Endothelial cell of umbilical vein (primary cell): ENCODE data around the gene IL5RA. TPM values are rescaled to one million over a fixed set of nuclear protein-coding genes. Genes with fewer than 3 reads are reported as not detected.

Experiments
- BruUV-seq: library from RNA; stranded (reverse); fragments of 400-500 nt; replicated peaks from 2 replicates; lab custom pipeline; 2021; lab: Mats Ljungman, UMichigan
- CTCF ChIA-PET: fragments of 300-600, 350-600 bp; sonication (Branson Sonifier 250); formaldehyde crosslinking; loops from one replicate; lab custom pipeline; 2021; ENCODE audit warnings: antibody characterized with exemption, inconsistent platforms; lab: Charles Lee
- POLR2A ChIA-PET: fragments of 300-600, 350-600 bp; sonication (Branson Sonifier 250); formaldehyde crosslinking; loops from one replicate; lab custom pipeline; 2021; ENCODE audit warnings: antibody characterized with exemption, inconsistent platforms; lab: Charles Lee
- DNase-seq: peaks from one replicate; pipeline ENCODE4 v3.0.0-alpha.2; 2011; ENCODE audit warnings: low read depth, low spot score
- FAIRE-seq: peaks from 2 replicates; lab custom pipeline; 2011; peaks lifted over from hg19 to GRCh38; lab: Jason Lieb, UNC
- H2AFZ ChIP-seq: 2 replicates; pipeline ENCODE4 v1.6.0; 2012; ENCODE audit warnings: low read depth, low read length, control low read depth, inconsistent platforms
- H3K27ac ChIP-seq: 2 replicates; pipeline ENCODE4 v1.5.1; 2011; ENCODE audit warnings: low read depth, mild to moderate bottlenecking, control low read depth, low read length, moderate library complexity; ENCODE audit not compliant: insufficient read depth
- H3K27me3 ChIP-seq, 2 experiments: 2 replicates each; pipeline versions ENCODE4 v1.6.0 to v1.6.1; 2011; ENCODE audit warnings: low read length in 2 of 2, mixed read lengths in 1 of 2; ENCODE audit not compliant: control insufficient read depth in 2 of 2, insufficient read depth in 2 of 2
- H3K36me3 ChIP-seq, 2 experiments: 2 replicates in 1 of 2; 3 replicates in 1 of 2; pipeline ENCODE4 v1.5.1; 2011; ENCODE audit warnings: low read length in 2 of 2, mild to moderate bottlenecking in 1 of 2, moderate library complexity in 1 of 2; ENCODE audit not compliant: control insufficient read depth in 2 of 2, insufficient read depth in 2 of 2; ENCODE audit errors: extremely low read depth in 1 of 2
- H3K4me1 ChIP-seq: 3 replicates; pipeline ENCODE4 v1.5.1; 2011; ENCODE audit warnings: mild to moderate bottlenecking, low read length; ENCODE audit not compliant: control insufficient read depth, insufficient read depth; ENCODE audit errors: extremely low read depth
- H3K4me2 ChIP-seq: 2 replicates; pipeline ENCODE4 v1.6.1; 2011; ENCODE audit warnings: low read length, control low read depth, mixed read lengths; ENCODE audit not compliant: insufficient read depth
- H3K4me3 ChIP-seq, 3 experiments: fragments of 200-600 bp in 1 of 3; sonication (generic), shearing (Covaris generic) in 1 of 3; replicated peaks in 1 of 3; 2 replicates each; pipeline ENCODE4 v1.5.1; 2011 to 2016; ENCODE audit warnings: control low read depth in 3 of 3, low read length in 3 of 3, mild to moderate bottlenecking in 2 of 3, inconsistent platforms in 1 of 3, low read depth in 1 of 3, moderate library complexity in 1 of 3; ENCODE audit not compliant: insufficient read depth in 1 of 3
- H3K79me2 ChIP-seq: 2 replicates; pipeline ENCODE4 v1.6.0; 2012; ENCODE audit warnings: low read length, inconsistent platforms; ENCODE audit not compliant: control insufficient read depth, insufficient read depth
- H3K9ac ChIP-seq: replicated peaks from 2 replicates; pipeline ENCODE3; 2011; ENCODE audit warnings: low read length, control low read depth; ENCODE audit not compliant: insufficient read depth; ENCODE audit errors: extremely low read depth
- H3K9me1 ChIP-seq: replicated peaks from 3 replicates; pipeline ENCODE4 v1.6.0; 2011; ENCODE audit warnings: mild to moderate bottlenecking, low read length; ENCODE audit not compliant: control insufficient read depth, insufficient read depth; ENCODE audit errors: extremely low read depth
- H3K9me3 ChIP-seq: replicated peaks from 2 replicates; pipeline ENCODE4 v1.5.1; 2012; ENCODE audit warnings: low read length, inconsistent platforms; ENCODE audit not compliant: control insufficient read depth, insufficient read depth
- H4K20me1 ChIP-seq: replicated peaks from 2 replicates; pipeline ENCODE3; 2011; ENCODE audit warnings: mild to moderate bottlenecking, low read length; ENCODE audit not compliant: control insufficient read depth, insufficient read depth; ENCODE audit errors: extremely low read depth
- CTCF ChIP-seq, 2 donors: IDR thresholded peaks; 1 replicate in 1 of 2; 2 replicates in 1 of 2; pipeline ENCODE4 v1.5.1; 2011; ENCODE audit warnings: low read length in 2 of 2, mild to moderate bottlenecking in 2 of 2, moderate library complexity in 2 of 2, control low read depth in 1 of 2, inconsistent platforms in 1 of 2, low read depth in 1 of 2; ENCODE audit not compliant: insufficient read depth in 1 of 2; ENCODE audit errors: extremely low read depth in 1 of 2
- EZH2 ChIP-seq: IDR thresholded peaks from 2 replicates; pipeline ENCODE4 v1.6.1; 2012; ENCODE audit warnings: borderline replicate concordance, low read depth, mild to moderate bottlenecking, moderate library complexity, low read length, inconsistent platforms; ENCODE audit not compliant: severe bottlenecking
- FOS ChIP-seq: IDR thresholded peaks from 2 replicates; pipeline ENCODE4 v1.6.1; 2011; ENCODE audit warnings: mild to moderate bottlenecking, low read length, moderate library complexity, borderline replicate concordance; ENCODE audit not compliant: insufficient read depth
- GATA2 ChIP-seq: IDR thresholded peaks from 2 replicates; pipeline ENCODE4 v1.7.0; 2011; ENCODE audit warnings: low read depth, mild to moderate bottlenecking, moderate library complexity, mixed read lengths, low read length; ENCODE audit not compliant: insufficient read length, insufficient read depth
- JUN ChIP-seq: IDR thresholded peaks from 2 replicates; pipeline ENCODE4 v1.6.1; 2011; ENCODE audit warnings: borderline replicate concordance, low read depth; ENCODE audit not compliant: insufficient read length, insufficient read depth
- MAX ChIP-seq: IDR thresholded peaks from 2 replicates; pipeline ENCODE4 v1.6.1; 2011; ENCODE audit not compliant: insufficient read depth, insufficient read length
- MYC ChIP-seq: IDR thresholded peaks from one replicate; pipeline ENCODE4 v1.6.1; 2011; ENCODE audit warnings: mild to moderate bottlenecking, low read depth, low read length
- POLR2A ChIP-seq: IDR thresholded peaks from 2 replicates; pipeline ENCODE4 v1.6.1; 2012; ENCODE audit warnings: low read depth, mild to moderate bottlenecking, control low read depth, low read length
- POLR2AphosphoS5 ChIP-seq: IDR thresholded peaks from 2 replicates; pipeline ENCODE4 v1.6.1; 2012; ENCODE audit warnings: low read depth, mild to moderate bottlenecking, control low read depth, low read length, moderate library complexity; ENCODE audit not compliant: insufficient read depth
- dilution Hi-C: fragments of 300-500 bp; cut with MboI; formaldehyde crosslinking; loops from one replicate; pipeline ENCODE4 v1.15.0; 2019; ENCODE audit warnings: low sequenced_read_pairs; ENCODE audit not compliant: extremely low pct_ligation_motif_present
- intact Hi-C: fragments of 100-400 bp; cut with micrococcal nuclease; formaldehyde crosslinking; loops from one replicate; pipeline ENCODE4 v1.10.0; 2022
- polyA plus RNA-seq, 4 experiments: library from polyadenylated mRNA; depleted of rRNA in 3 of 4; stranded (reverse) in 3 of 4; unstranded in 1 of 4; fragments of >200 nt; gene quantifications; 2 replicates each; pipeline versions ENCODE4 v1.2.1 to v1.2.3, GENCODE V29; 2011 to 2012; ENCODE audit warnings: missing spikeins in 1 of 4
- total RNA-seq: library from RNA; stranded (reverse); gene quantifications from 2 replicates; pipeline ENCODE4 v1.2.3, GENCODE V29; 2021

The IL5RA gene
- total and polyA plus RNA-seq, 2 donors (not counting 3 experiments of a cell fraction or from before 2014, with no cell fraction given): not detected

- H3K27ac ChIP-seq: no peak overlapping the region
- no TSS peak for BruUV-seq
- peaks cover 48% of the 10 kb centered on the region for H3K79me2 ChIP-seq
- H3K27me3 ChIP-seq: no peaks in the 10 kb centered on the region
- no peaks in the 10 kb centered on the region for H3K9me1 ChIP-seq
- CTCF ChIA-PET: interaction anchor here (0.9 to 1.5 kb wide), 4 partner anchors 9 to 40 kb away, joined by 3 to 4 read pairs (median 3); no protein-coding TSS in a partner anchor
- dilution Hi-C loops: no loop called here
- no peaks in the 10 kb centered on the region for H3K4me1 ChIP-seq
- DNase-seq (no peak), FAIRE-seq (no peak)
- no peak overlapping the region for H3K9ac ChIP-seq
- no peaks in the 10 kb centered on the region for H3K9me3 ChIP-seq
- H3K36me3 ChIP-seq: peaks cover 3 to 4% of the 10 kb centered on the region in 2 experiments
- intact Hi-C loops: no loop called here
- TF ChIP-seq GATA2: no peak
- TF ChIP-seq FOS: no peak
- TF ChIP-seq MYC: no peak
- POLR2A ChIA-PET: no interaction called here
- no peak overlapping the region for H3K4me2 ChIP-seq
- H2AFZ ChIP-seq: no peak overlapping the region
- no peak overlapping the region for H3K4me3 ChIP-seq
- no peaks in the 10 kb centered on the region for H4K20me1 ChIP-seq
These were observed 23.3 kb upstream of the IL5RA start for GRCh38 chr3:3133500-3133899.

- Histone ChIP-seq H3K4me3 (no peak overlapping the region), H3K27me3 (no peaks in the 10 kb centered on the region), H3K4me1 (peaks cover 10% of the 10 kb centered on the region), H3K79me2 (peaks cover 37% of the 10 kb centered on the region), H2AFZ (no peak overlapping the region), H3K4me2 (no peak overlapping the region), H3K27ac (no peak overlapping the region), H3K36me3 (peaks cover 3 to 4% of the 10 kb centered on the region in 2 experiments), H3K9me1 (no peaks in the 10 kb centered on the region), H3K9me3 (no peaks in the 10 kb centered on the region), H3K9ac (no peak overlapping the region), H4K20me1 (no peaks in the 10 kb centered on the region)
- intact Hi-C loops: no loop called here
- FAIRE-seq (no peak), DNase-seq (no peak)
- CTCF ChIA-PET: interaction anchor here (1.3 kb wide), 1 partner anchor 10 kb away, joined by 5 read pairs; no protein-coding TSS in a partner anchor
- TF ChIP-seq MAX (no peak), POLR2A (no peak), MYC (no peak), GATA2 (no peak), JUN (no peak), CTCF (IDR thresholded peaks at IDR 0.05; ENCODE audit: extremely low read depth in 1 of 2, insufficient read depth in 1 of 2, low read depth in 1 of 2, low read length in 2 of 2) (no peak), POLR2AphosphoS5 (no peak), FOS (no peak), EZH2 (no peak)
- POLR2A ChIA-PET: no interaction called here
- no TSS peak for BruUV-seq
- dilution Hi-C loops: no loop called here
These were observed 19.4 kb upstream of the IL5RA start for GRCh38 chr3:3129579-3129978.
